Tibial nerve (tissue), 4 donors: ENCODE data around the gene SKI. TPM values are rescaled to one million over a fixed set of nuclear protein-coding genes. Genes with fewer than 3 reads are reported as not detected.
"Not testable (repeated sequence)": the region's sequence is repeated elsewhere in the genome, so short reads cannot be mapped to it uniquely, and the experiment has no call there.

Experiments used
- DNase-seq, 2 donors: peaks; one replicate each; pipeline ENCODE4 v3.0.0-alpha.2; 2019; ENCODE audit warnings: low spot score in 2 of 2
- H3K27ac ChIP-seq, 4 donors: fragments of 200-600 bp; sonication (generic) in 3 of 4; one replicate each; pipeline ENCODE4 v1.5.1; 2017 to 2019; ENCODE audit warnings: mild to moderate bottlenecking in 1 of 4
- H3K27me3 ChIP-seq, 2 donors: fragments of 200-600 bp; sonication (generic) in 1 of 2; one replicate each; pipeline versions ENCODE4 v1.5.1 to v1.6.0; 2017 to 2019
- H3K36me3 ChIP-seq, 3 donors: fragments of 200-600 bp; sonication (generic); one replicate each; pipeline ENCODE4 v1.5.1; 2018 to 2019
- H3K4me1 ChIP-seq, 4 donors: fragments of 200-600 bp; sonication (generic) in 3 of 4; one replicate each; pipeline ENCODE4 v1.5.1; 2017 to 2019
- H3K4me3 ChIP-seq, 4 donors: fragments of 200-600 bp; sonication (generic) in 3 of 4; one replicate each; pipeline ENCODE4 v1.5.1; 2017 to 2019; ENCODE audit warnings: mild to moderate bottlenecking in 1 of 4, moderate library complexity in 1 of 4
- H3K9me3 ChIP-seq, 4 donors: fragments of 200-600 bp; sonication (generic) in 3 of 4; one replicate each; pipeline ENCODE4 v1.5.1; 2017 to 2019
- EP300 ChIP-seq, 2 donors: sonication (generic); formaldehyde crosslinking; IDR thresholded peaks; one replicate each; pipeline ENCODE4 v1.6.1; 2017; ENCODE audit warnings: antibody characterized with exemption in 2 of 2, mild to moderate bottlenecking in 1 of 2
- POLR2A ChIP-seq, 2 donors: fragments of 450-650 bp; IDR thresholded peaks; one replicate each; pipeline ENCODE4 v1.6.1; 2017; ENCODE audit warnings: antibody characterized with exemption in 2 of 2, mild to moderate bottlenecking in 2 of 2, moderate library complexity in 2 of 2
- whole genome bisulfite sequencing, 2 donors: methylation state at CpG; one replicate each; pipeline ENCODE4 v1.1.5; 2018; 5-methylcytosine and 5-hydroxymethylcytosine counted together
- total RNA-seq, 4 donors: library from RNA; depleted of rRNA; stranded (reverse); fragments of >200 nt; gene quantifications; one replicate each; pipeline ENCODE4 v1.1.0, GENCODE V29; 2016
- TF ChIP-seq, protein P1 (sequence below), 5 experiments: fragments of 200-600 bp in 3 of 5; fragments of 450-650 bp in 2 of 5; sonication (generic) in 3 of 5; IDR thresholded peaks; one replicate each; pipeline ENCODE4 v1.5.1; 2016 to 2019; ENCODE audit warnings: antibody characterized with exemption in 5 of 5, mild to moderate bottlenecking in 3 of 5, moderate library complexity in 2 of 5

Gene SKI
- total RNA-seq, 4 donors from 2014 or later, result 62.8 to 100 (median 72.2) TPM

DNA sequence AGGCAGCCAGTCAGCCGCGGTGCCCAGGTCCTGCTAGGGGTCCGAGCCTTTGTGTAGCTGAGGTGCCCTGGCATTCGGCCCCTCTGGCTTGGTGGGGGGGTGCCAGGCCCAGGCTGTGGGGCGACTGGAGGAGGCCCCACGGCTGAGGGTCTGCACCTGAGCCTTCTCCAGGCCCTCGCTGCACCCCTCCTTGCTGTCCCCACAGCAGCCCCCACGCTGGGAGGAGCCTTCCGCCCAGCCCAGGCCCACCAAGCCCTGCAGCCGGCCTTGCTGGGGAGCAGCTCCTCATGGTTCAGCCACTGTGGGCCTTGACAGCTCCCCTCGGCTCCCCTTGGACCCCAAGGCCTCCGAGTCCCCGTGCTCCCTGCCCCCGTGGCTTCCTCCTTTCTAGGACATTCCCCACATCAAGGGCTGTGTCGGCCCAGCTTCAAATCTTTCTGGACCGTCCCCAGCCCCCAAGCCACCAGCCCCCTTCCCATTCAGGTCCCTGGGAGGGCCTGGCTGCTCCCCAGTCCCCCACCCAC, 95.4 kb downstream of the SKI start:
- H3K4me1 ChIP-seq, result peaks cover 7 to 63% (median 37%) of the 10 kb centered on the region in 4 donors
- TF ChIP-seq, protein P1, sequence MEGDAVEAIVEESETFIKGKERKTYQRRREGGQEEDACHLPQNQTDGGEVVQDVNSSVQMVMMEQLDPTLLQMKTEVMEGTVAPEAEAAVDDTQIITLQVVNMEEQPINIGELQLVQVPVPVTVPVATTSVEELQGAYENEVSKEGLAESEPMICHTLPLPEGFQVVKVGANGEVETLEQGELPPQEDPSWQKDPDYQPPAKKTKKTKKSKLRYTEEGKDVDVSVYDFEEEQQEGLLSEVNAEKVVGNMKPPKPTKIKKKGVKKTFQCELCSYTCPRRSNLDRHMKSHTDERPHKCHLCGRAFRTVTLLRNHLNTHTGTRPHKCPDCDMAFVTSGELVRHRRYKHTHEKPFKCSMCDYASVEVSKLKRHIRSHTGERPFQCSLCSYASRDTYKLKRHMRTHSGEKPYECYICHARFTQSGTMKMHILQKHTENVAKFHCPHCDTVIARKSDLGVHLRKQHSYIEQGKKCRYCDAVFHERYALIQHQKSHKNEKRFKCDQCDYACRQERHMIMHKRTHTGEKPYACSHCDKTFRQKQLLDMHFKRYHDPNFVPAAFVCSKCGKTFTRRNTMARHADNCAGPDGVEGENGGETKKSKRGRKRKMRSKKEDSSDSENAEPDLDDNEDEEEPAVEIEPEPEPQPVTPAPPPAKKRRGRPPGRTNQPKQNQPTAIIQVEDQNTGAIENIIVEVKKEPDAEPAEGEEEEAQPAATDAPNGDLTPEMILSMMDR (IDR thresholded peaks at IDR 0.05), result no peak
- TF ChIP-seq EP300 (IDR thresholded peaks at IDR 0.05) (no peak), POLR2A (IDR thresholded peaks at IDR 0.05) (no peak)
- DNase-seq, result no peak
- H3K36me3 ChIP-seq, result no peaks in the 10 kb centered on the region
- H3K4me3 ChIP-seq, result no peak overlapping the region
- H3K27me3 ChIP-seq, result no peaks in the 10 kb centered on the region
- peak overlapping the region in 2 of 4 donors; percentile 94 to 96 for H3K27ac ChIP-seq
- H3K9me3 ChIP-seq, result no peaks in the 10 kb centered on the region
- WGBS, 2 donors, result 61 to 64% methylated on average over 10 of the region's 16 CpGs

DNA sequence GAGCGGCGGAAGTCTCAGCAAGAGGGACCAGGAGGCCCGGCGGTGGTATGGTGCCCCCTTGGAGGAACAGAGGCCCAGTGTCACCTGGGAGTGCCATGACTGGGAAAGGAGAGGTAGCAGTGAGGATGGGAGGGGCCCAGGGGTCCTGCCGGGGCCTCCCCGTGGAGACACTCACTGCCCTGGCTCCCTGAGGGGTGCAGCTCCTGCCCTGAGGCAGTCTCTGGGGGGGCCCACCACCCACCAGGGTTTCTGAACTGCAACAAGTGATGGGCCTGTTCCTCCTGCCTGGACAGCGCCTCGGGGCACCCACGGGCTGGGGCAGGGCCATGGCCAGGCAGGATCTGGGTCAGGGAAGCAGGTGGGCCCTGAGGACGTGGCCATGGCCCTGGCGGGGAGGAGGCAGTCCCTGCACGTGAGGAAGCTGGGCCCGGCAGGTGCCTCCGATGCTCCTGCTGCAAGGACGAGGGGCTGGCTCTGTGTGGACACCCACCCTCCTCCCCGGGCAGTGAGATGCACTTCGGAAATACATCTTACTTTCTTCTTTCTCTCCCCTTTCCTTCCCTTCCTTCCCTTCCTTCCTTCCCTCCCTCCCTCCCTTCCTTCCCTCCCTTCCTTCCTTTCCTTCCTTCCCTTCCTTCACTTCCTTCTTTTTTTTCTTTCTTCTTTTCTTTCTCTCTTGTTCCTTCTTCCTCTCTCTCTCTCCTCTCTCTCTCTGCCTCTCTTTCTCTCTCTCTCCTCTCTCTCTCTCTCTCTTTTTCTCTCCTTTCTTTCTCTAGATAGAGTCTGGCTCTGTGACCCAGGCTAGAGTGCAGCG, 96.6 kb downstream of the SKI start:
- DNase-seq, result no peak
- Histone ChIP-seq H3K4me1 (peaks cover 7 to 61% (median 34%) of the 10 kb centered on the region in 4 donors), H3K36me3 (no peaks in the 10 kb centered on the region), H3K9me3 (no peaks in the 10 kb centered on the region), H3K27me3 (no peaks in the 10 kb centered on the region), H3K4me3 (no peak overlapping the region), H3K27ac (no peak overlapping the region)
- WGBS, 2 donors, result 90 to 93% methylated on average over 16 to 17 of the region's 18 CpGs
- TF ChIP-seq, protein P1 (IDR thresholded peaks at IDR 0.05), result no peak
- no peak for TF ChIP-seq POLR2A (IDR thresholded peaks at IDR 0.05)
- no peak for TF ChIP-seq EP300 (IDR thresholded peaks at IDR 0.05)

GRCh38 chr1:2326524-2326923, 98.4 kb downstream of the SKI start:
- no peaks in the 10 kb centered on the region for H3K36me3 ChIP-seq

DNA sequence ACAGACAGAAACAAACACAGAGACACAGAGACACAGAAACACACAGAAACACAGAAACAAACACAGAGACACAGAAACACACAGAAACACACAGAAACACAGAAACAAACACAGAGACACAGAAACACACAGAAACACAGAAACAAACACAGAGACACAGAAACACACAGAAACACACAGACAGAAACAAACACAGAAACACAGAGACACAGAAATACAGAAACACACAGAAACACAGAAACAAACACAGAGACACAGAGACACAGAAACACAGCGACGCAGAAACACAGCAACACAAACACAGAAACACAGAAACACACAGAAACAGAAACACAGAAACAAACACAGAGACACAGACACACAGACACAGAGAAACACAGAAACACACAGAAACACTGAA, 99.0 kb downstream of the SKI start:
- not testable (repeated sequence) for DNase-seq, H3K4me3 ChIP-seq, H3K36me3 ChIP-seq, H3K9me3 ChIP-seq, H3K27me3 ChIP-seq, H3K27ac ChIP-seq
- peaks cover 0 to 54% (median 29%) of the 10 kb centered on the region in 4 donors for H3K4me1 ChIP-seq
- WGBS, 2 donors, result 89 to 94% methylated on average over 2 of the region's 2 CpGs

More at GRCh38 chr1:2326524-2326923, 98.4 kb downstream of the SKI start:
- H3K27ac ChIP-seq, result no peak overlapping the region
- 72 to 75% methylated on average over 13 to 21 of the region's 21 CpGs for WGBS, 2 donors
- TF ChIP-seq POLR2A (IDR thresholded peaks at IDR 0.05), result no peak
- TF ChIP-seq, protein P1 (IDR thresholded peaks at IDR 0.05), result no peak
- TF ChIP-seq EP300 (IDR thresholded peaks at IDR 0.05), result no peak
- DNase-seq, result no peak
- H3K4me3 ChIP-seq, result no peak overlapping the region
- no peaks in the 10 kb centered on the region for H3K9me3 ChIP-seq
- no peaks in the 10 kb centered on the region for H3K27me3 ChIP-seq
- peaks cover 3 to 61% (median 35%) of the 10 kb centered on the region in 4 donors for H3K4me1 ChIP-seq

GRCh38 chr1:2327841-2328240, 99.7 kb downstream of the SKI start:
- no peaks in the 10 kb centered on the region for H3K9me3 ChIP-seq
- DNase-seq, result no peak
- WGBS, 2 donors, result 85 to 98% methylated on average over 7 to 22 of the region's 22 CpGs
- TF ChIP-seq POLR2A (IDR thresholded peaks at IDR 0.05), result no peak
- no peak overlapping the region for H3K27ac ChIP-seq
- H3K27me3 ChIP-seq, result no peaks in the 10 kb centered on the region
- H3K36me3 ChIP-seq, result no peaks in the 10 kb centered on the region
- no peak overlapping the region for H3K4me3 ChIP-seq
- peaks cover 0 to 48% (median 23%) of the 10 kb centered on the region in 4 donors for H3K4me1 ChIP-seq
